AG04450 (cell line): Measurements from ENCODE around the gene SLC48A1. TPM values are rescaled to one million over a fixed set of nuclear protein-coding genes. Genes with fewer than 3 reads are reported as not detected.

Experiments
- CTCF ChIA-PET: fragments of 300-600, 350-600 bp; formaldehyde crosslinking; extraction: SDS; loops from one replicate; lab custom pipeline; 2022; ENCODE audit warnings: antibody characterized with exemption, inconsistent platforms; lab: Charles Lee
- POLR2A ChIA-PET: fragments of 350-600 bp; formaldehyde crosslinking; extraction: SDS; loops from one replicate; lab custom pipeline; 2021; ENCODE audit warnings: antibody characterized with exemption, inconsistent platforms; lab: Yijun Ruan, JAX
- DNase-seq: peaks from one replicate; pipeline ENCODE4 v3.0.0-alpha.2; 2011; ENCODE audit warnings: low read depth, low spot score
- H3K27ac ChIP-seq: one replicate; pipeline ENCODE4 v1.5.1; 2012; ENCODE audit warnings: low read depth, low read length, control low read depth
- H3K27me3 ChIP-seq: one replicate; pipeline ENCODE4 v1.6.0; 2012; ENCODE audit warnings: low read length; ENCODE audit not compliant: control insufficient read depth, insufficient read depth
- H3K4me3 ChIP-seq: 2 replicates; pipeline ENCODE4 v1.5.1; 2011; ENCODE audit warnings: mild to moderate bottlenecking, low read depth, low read length, control low read depth
- H3K9me3 ChIP-seq: 2 replicates; pipeline ENCODE4 v1.5.1; 2012; ENCODE audit warnings: low read length; ENCODE audit not compliant: control insufficient read depth, insufficient read depth
- CTCF ChIP-seq: IDR thresholded peaks from 2 replicates; pipeline ENCODE4 v1.5.1; 2011; ENCODE audit warnings: low read depth, low read length, control low read depth, inconsistent platforms
- polyA plus RNA-seq: library from polyadenylated mRNA; depleted of rRNA; stranded (reverse); fragments of >200 nt; gene quantifications from 2 replicates; pipeline ENCODE4 v1.2.3, GENCODE V29; 2011

Gene SLC48A1
- polyA plus RNA-seq, 1 experiment, result 7.8 TPM

GRCh38 chr12:47747596-47748506, 25.2 kb upstream of the SLC48A1 start:
- POLR2A ChIA-PET, result interaction anchor here (0.6 kb wide), 1 partner anchor 693 kb away, joined by 3 read pairs; no protein-coding TSS in a partner anchor
- Histone ChIP-seq H3K27me3 (peaks cover 36% of the 10 kb centered on the region), H3K9me3 (no peaks in the 10 kb centered on the region), H3K27ac (no peak overlapping the region), H3K4me3 (no peak overlapping the region)
- DNase-seq, result no peak
- no peak for TF ChIP-seq CTCF
- CTCF ChIA-PET, result no interaction called here

- no peak for TF ChIP-seq CTCF
- DNase-seq, result no peak
- peaks cover 30% of the 10 kb centered on the region for H3K27me3 ChIP-seq
- no peak overlapping the region for H3K4me3 ChIP-seq
- ChIA-PET CTCF (no interaction called here), POLR2A (interaction anchor here (0.6 kb wide), 1 partner anchor 693 kb away, joined by 3 read pairs; no protein-coding TSS in a partner anchor)
- no peak overlapping the region for H3K27ac ChIP-seq
- H3K9me3 ChIP-seq, result no peaks in the 10 kb centered on the region
Measured at GRCh38 chr12:47748507-47748828, 24.6 kb upstream of the SLC48A1 start.

GRCh38 chr12:47748899-47749298, 24.1 kb upstream of the SLC48A1 start:
- no peak overlapping the region for H3K27ac ChIP-seq
- no peak overlapping the region for H3K4me3 ChIP-seq
- H3K27me3 ChIP-seq, result peaks cover 26% of the 10 kb centered on the region
- no peaks in the 10 kb centered on the region for H3K9me3 ChIP-seq
- ChIA-PET POLR2A (no interaction called here), CTCF (interaction anchor here (0.7 kb wide), 1 partner anchor 18 kb away, joined by 3 read pairs; no protein-coding TSS in a partner anchor)
- no peak for TF ChIP-seq CTCF
- DNase-seq, result no peak

GRCh38 chr12:47750229-47750798, 22.7 kb upstream of the SLC48A1 start:
- POLR2A ChIA-PET, result no interaction called here
- H3K4me3 ChIP-seq, result no peak overlapping the region
- CTCF ChIA-PET, result interaction anchor here (1.0 kb wide), 1 partner anchor 8 kb away, joined by 5 read pairs; no protein-coding TSS in a partner anchor

More at GRCh38 chr12:47750229-47750798, 22.7 kb upstream of the SLC48A1 start:
- TF ChIP-seq CTCF, result no peak
- no peak for DNase-seq
- Histone ChIP-seq H3K27ac (no peak overlapping the region), H3K27me3 (peaks cover 15% of the 10 kb centered on the region), H3K9me3 (no peaks in the 10 kb centered on the region)
